HUDEP-2 (cell line): ENCODE results near the gene FHIP1A.

Experiments used
- DNase-seq, 76 experiments: peaks; one replicate each; lab custom pipeline; 2025; ENCODE audit not compliant: unreplicated experiment in 76 of 76; lab: John Stamatoyannopoulos, UW

The FHIP1A gene

DNA sequence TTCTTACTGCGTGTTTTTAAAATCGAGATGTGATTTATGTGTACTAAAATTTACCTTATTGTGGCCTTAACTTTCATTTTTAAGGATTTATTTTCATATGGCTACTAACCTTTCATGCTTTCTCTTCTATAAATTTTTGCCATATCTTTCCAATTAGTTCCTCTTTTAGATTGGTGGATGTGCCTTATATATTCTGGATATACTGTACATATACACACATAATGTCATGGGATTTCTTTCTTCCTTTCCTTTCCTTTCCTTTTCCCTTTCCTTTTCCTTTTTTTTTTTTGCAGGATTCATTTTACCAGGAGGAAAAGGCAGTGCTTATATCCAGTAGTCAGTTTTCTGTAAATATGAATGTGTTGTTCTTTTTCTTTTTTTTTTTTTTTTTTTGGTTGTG is 37.2 kb downstream of the FHIP1A start:
- DNase-seq = no peak

GRCh38 chr4:151454513-151454912 is 45.5 kb downstream of the FHIP1A start:
- no peak for DNase-seq

GRCh38 chr4:151455212-151455611 is 46.2 kb downstream of the FHIP1A start:
- DNase-seq = no peak

DNA sequence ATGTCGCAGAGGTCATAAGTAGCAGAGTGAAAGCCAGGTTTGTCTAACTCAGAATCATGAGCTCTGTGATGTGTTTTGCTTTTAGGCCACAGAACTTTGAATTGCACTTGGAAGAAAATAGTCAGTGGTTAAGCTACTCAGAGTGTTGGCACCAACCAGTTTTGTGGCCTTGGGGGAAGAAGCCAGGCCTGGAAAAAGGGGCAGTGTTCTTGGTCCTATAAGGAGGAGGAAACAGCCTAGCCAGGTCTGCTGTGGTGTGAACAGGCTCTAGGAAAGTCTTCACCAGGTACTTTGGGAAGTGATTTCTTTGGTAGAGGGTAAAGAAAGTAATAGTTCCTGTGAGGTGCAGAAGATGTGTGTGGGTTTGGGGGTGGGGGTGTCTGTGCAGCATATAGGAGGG is 49.2 kb downstream of the FHIP1A start:
- no peak for DNase-seq
